ENCODE results near the gene ZNF738. TPM values are rescaled to one million over a fixed set of nuclear protein-coding genes. Genes with fewer than 3 reads are reported as not detected.

The ZNF738 gene
- total and polyA plus RNA-seq, 2 donors (not counting 3 experiments of a cell fraction or from before 2014, with no cell fraction given) = 10.1 to 14.8 TPM

GRCh38 chr19:21396893-21397572 is 38.2 kb downstream of the ZNF738 start, which contains the start of gene ZNF493:
TSS of gene ZNF493 (plus strand) at chr19:21397133. CDS start at chr19:21397238, 105 bp downstream.
- peak; percentile 90 for FAIRE-seq

GRCh38 chr19:21398851-21399250 is 40.1 kb downstream of the ZNF738 start:
- Histone ChIP-seq H4K20me1 (replicated peaks; ENCODE audit: control insufficient read depth, extremely low read depth, insufficient read depth, low read length) (no peaks in the 10 kb centered on the region), H3K4me2 (ENCODE audit: insufficient read depth, low read length) (no peak overlapping the region), H3K4me1 (ENCODE audit: control insufficient read depth, extremely low read depth, insufficient read depth, low read length) (peaks cover 2% of the 10 kb centered on the region), H3K9ac (replicated peaks; ENCODE audit: extremely low read depth, insufficient read depth, low read length) (no peak overlapping the region), H3K79me2 (ENCODE audit: control insufficient read depth, insufficient read depth, low read length) (no peaks in the 10 kb centered on the region), H3K9me3 (replicated peaks; ENCODE audit: control insufficient read depth, insufficient read depth, low read length) (peaks cover 2% of the 10 kb centered on the region), H3K36me3 (ENCODE audit: control insufficient read depth in 2 of 2, extremely low read depth in 1 of 2, insufficient read depth in 2 of 2, low read length in 2 of 2) (peaks cover 0 to 2% of the 10 kb centered on the region in 2 experiments), H3K9me1 (replicated peaks; ENCODE audit: control insufficient read depth, extremely low read depth, insufficient read depth, low read length) (no peaks in the 10 kb centered on the region), H3K27ac (ENCODE audit: insufficient read depth, low read depth, low read length) (no peak overlapping the region), H3K4me3 (replicated peaks in 1 of 3; ENCODE audit: insufficient read depth in 1 of 3, low read depth in 1 of 3, low read length in 3 of 3) (no peak overlapping the region), H3K27me3 (ENCODE audit: control insufficient read depth in 2 of 2, insufficient read depth in 2 of 2, low read length in 2 of 2) (no peaks in the 10 kb centered on the region), H2AFZ (ENCODE audit: low read depth, low read length) (no peak overlapping the region)
- DNase-seq (ENCODE audit: low read depth, low spot score) = no peak
- POLR2A ChIA-PET = no interaction called here
- no TSS peak for BruUV-seq (replicated peaks)
- no peak for FAIRE-seq
- CTCF ChIA-PET = no interaction called here
- no peak for TF ChIP-seq MYC (IDR thresholded peaks at IDR 0.05; ENCODE audit: low read depth, low read length)
- no peak for TF ChIP-seq JUN (IDR thresholded peaks at IDR 0.05; ENCODE audit: borderline replicate concordance, insufficient read depth, insufficient read length, low read depth)
- dilution Hi-C loops (cut with MboI; ENCODE audit: extremely low pct_ligation_motif_present, low sequenced_read_pairs) (no loop called here), intact Hi-C loops (cut with micrococcal nuclease) (loop anchor here (5.0 kb wide), 1 partner anchor 257 kb away; the partner anchor contains the start of gene ZNF431)

More at GRCh38 chr19:21396893-21397572, 38.2 kb downstream of the ZNF738 start, which contains the start of gene ZNF493:
- no peaks in the 10 kb centered on the region for H3K9me3 ChIP-seq (replicated peaks; ENCODE audit: control insufficient read depth, insufficient read depth, low read length)
- H3K9me1 ChIP-seq (replicated peaks; ENCODE audit: control insufficient read depth, extremely low read depth, insufficient read depth, low read length) = no peaks in the 10 kb centered on the region
- peak within 1 kb of the TSS; percentile 31 to 75 (median 59) for H3K4me3 ChIP-seq (replicated peaks in 1 of 3; ENCODE audit: insufficient read depth in 1 of 3, low read depth in 1 of 3, low read length in 3 of 3)
- DNase-seq (ENCODE audit: low read depth, low spot score) = peak; percentile 92
- ChIA-PET POLR2A (interaction anchor here (1.5 to 1.6 kb wide), 3 partner anchors 38 to 455 kb away, joined by 3 to 5 read pairs (median 4); partner anchors contain the start of genes ZNF708 and ZNF738), CTCF (interaction anchor here (0.9 kb wide), 1 partner anchor 38 kb away, joined by 4 read pairs; the partner anchor contains the start of gene ZNF738)
- intact Hi-C loops (cut with micrococcal nuclease) = loop anchor here (5.0 kb wide), 1 partner anchor 255 kb away; the partner anchor contains the start of gene ZNF431
- peak within 1 kb of the TSS; percentile 97 for H2AFZ ChIP-seq (ENCODE audit: low read depth, low read length)
- H3K4me1 ChIP-seq (ENCODE audit: control insufficient read depth, extremely low read depth, insufficient read depth, low read length) = peaks cover 2% of the 10 kb centered on the region
- dilution Hi-C loops (cut with MboI; ENCODE audit: extremely low pct_ligation_motif_present, low sequenced_read_pairs) = no loop called here
- no peaks in the 10 kb centered on the region for H4K20me1 ChIP-seq (replicated peaks; ENCODE audit: control insufficient read depth, extremely low read depth, insufficient read depth, low read length)
- peak within 1 kb of the TSS; percentile 85 for H3K4me2 ChIP-seq (ENCODE audit: insufficient read depth, low read length)
- TSS peak; percentile 56 for BruUV-seq (replicated peaks)
- no peaks in the 10 kb centered on the region for H3K79me2 ChIP-seq (ENCODE audit: control insufficient read depth, insufficient read depth, low read length)
- peaks cover 0 to 2% of the 10 kb centered on the region in 2 experiments for H3K36me3 ChIP-seq (ENCODE audit: control insufficient read depth in 2 of 2, extremely low read depth in 1 of 2, insufficient read depth in 2 of 2, low read length in 2 of 2)
- H3K9ac ChIP-seq (replicated peaks; ENCODE audit: extremely low read depth, insufficient read depth, low read length) = peak within 1 kb of the TSS; percentile 37
- no peak within 1 kb of the TSS for H3K27ac ChIP-seq (ENCODE audit: insufficient read depth, low read depth, low read length)
- TF ChIP-seq POLR2A (IDR thresholded peaks at IDR 0.05; ENCODE audit: low read depth, low read length) (peak; percentile 65), MAX (IDR thresholded peaks at IDR 0.05; ENCODE audit: insufficient read depth, insufficient read length) (no peak)
- H3K27me3 ChIP-seq (ENCODE audit: control insufficient read depth in 2 of 2, insufficient read depth in 2 of 2, low read length in 2 of 2) = no peaks in the 10 kb centered on the region
